Measurements from ENCODE around the gene SSH2.

DNA sequence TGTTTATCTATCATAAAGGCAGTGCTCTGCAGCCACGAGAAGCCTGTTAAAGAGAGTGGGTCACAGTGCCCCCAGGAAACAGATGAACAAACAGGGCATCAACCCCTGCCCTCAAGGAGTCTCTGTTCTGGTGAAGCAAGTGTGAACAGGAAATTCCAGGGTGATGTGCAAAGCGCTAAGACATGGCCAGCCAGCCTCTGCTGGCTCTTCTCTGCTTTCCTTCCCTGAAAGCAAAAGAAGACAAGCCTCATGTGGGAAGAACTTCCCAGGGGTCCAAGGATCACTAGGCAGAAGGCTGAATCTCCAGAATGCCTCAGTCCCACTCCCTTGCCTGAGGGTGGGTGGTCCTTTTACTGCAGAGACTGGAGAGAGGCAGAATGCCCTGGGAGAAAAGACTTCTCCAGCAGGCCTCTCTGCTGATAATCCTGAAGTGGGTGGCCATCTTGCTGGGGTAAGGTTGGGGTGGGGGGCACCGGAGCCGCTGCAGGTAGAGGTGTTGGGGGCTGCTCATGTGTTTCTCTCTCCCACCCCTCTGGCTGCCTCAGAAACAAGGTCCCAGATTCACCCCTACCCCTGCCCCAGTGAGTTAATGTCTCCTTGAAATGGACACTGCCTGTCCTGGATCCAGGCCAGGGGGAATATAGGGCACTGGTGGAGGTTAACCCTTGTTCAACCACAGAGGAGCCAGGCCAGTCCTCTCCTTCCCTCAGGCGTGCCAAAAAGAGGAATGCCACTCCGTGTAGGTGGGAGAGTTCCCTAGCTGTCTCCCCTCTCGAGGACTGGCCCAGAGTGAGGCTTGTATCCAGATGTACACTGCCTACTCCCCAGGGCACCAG, 334.7 kb downstream of the SSH2 start:
- TF ChIP-seq RAD21 (IDR thresholded peaks at IDR 0.05) (no peak), YY1 (IDR thresholded peaks at IDR 0.05) (no peak), TAF1 (conservative IDR thresholded peaks at IDR 0.05) (no peak), FOXA1 (IDR thresholded peaks at IDR 0.05) (no peak), HNF4G (IDR thresholded peaks at IDR 0.05) (no peak), JUND (IDR thresholded peaks at IDR 0.05) (no peak), GABPA (IDR thresholded peaks at IDR 0.05 in 1 of 2, conservative IDR thresholded peaks at IDR 0.05 in 1 of 2) (no peak)
- TF ChIP-seq, protein P1, sequence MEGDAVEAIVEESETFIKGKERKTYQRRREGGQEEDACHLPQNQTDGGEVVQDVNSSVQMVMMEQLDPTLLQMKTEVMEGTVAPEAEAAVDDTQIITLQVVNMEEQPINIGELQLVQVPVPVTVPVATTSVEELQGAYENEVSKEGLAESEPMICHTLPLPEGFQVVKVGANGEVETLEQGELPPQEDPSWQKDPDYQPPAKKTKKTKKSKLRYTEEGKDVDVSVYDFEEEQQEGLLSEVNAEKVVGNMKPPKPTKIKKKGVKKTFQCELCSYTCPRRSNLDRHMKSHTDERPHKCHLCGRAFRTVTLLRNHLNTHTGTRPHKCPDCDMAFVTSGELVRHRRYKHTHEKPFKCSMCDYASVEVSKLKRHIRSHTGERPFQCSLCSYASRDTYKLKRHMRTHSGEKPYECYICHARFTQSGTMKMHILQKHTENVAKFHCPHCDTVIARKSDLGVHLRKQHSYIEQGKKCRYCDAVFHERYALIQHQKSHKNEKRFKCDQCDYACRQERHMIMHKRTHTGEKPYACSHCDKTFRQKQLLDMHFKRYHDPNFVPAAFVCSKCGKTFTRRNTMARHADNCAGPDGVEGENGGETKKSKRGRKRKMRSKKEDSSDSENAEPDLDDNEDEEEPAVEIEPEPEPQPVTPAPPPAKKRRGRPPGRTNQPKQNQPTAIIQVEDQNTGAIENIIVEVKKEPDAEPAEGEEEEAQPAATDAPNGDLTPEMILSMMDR (IDR thresholded peaks at IDR 0.05; ENCODE audit: low read depth, low read length, missing input control) = no peak
- TF ChIP-seq, protein P2, sequence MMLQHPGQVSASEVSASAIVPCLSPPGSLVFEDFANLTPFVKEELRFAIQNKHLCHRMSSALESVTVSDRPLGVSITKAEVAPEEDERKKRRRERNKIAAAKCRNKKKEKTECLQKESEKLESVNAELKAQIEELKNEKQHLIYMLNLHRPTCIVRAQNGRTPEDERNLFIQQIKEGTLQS (IDR thresholded peaks at IDR 0.05) = no peak
- TF ChIP-seq, protein P3, sequence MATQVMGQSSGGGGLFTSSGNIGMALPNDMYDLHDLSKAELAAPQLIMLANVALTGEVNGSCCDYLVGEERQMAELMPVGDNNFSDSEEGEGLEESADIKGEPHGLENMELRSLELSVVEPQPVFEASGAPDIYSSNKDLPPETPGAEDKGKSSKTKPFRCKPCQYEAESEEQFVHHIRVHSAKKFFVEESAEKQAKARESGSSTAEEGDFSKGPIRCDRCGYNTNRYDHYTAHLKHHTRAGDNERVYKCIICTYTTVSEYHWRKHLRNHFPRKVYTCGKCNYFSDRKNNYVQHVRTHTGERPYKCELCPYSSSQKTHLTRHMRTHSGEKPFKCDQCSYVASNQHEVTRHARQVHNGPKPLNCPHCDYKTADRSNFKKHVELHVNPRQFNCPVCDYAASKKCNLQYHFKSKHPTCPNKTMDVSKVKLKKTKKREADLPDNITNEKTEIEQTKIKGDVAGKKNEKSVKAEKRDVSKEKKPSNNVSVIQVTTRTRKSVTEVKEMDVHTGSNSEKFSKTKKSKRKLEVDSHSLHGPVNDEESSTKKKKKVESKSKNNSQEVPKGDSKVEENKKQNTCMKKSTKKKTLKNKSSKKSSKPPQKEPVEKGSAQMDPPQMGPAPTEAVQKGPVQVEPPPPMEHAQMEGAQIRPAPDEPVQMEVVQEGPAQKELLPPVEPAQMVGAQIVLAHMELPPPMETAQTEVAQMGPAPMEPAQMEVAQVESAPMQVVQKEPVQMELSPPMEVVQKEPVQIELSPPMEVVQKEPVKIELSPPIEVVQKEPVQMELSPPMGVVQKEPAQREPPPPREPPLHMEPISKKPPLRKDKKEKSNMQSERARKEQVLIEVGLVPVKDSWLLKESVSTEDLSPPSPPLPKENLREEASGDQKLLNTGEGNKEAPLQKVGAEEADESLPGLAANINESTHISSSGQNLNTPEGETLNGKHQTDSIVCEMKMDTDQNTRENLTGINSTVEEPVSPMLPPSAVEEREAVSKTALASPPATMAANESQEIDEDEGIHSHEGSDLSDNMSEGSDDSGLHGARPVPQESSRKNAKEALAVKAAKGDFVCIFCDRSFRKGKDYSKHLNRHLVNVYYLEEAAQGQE (IDR thresholded peaks at IDR 0.05) = no peak
